SK-N-SH treated with all-trans-retinoic acid at 6 μM for 48 hours (cell line): Measurements from ENCODE around the gene CDIP1.

Experiments used
- ATAC-seq: fragments of 200-7000 bp; cut with Tn5 transposase; 3 replicates; pipeline ENCODE4 v1.9.1; 2020; ENCODE audit warnings: mild to moderate bottlenecking, moderate library complexity
- ARNTL ChIP-seq: fragments of 450-650 bp; formaldehyde crosslinking; IDR thresholded peaks from 2 replicates; pipeline ENCODE4 v1.5.0; 2020; ENCODE audit warnings: low read depth, mild to moderate bottlenecking, moderate library complexity, borderline replicate concordance
- BACH2 ChIP-seq: fragments of 250-450 bp; sonication (Bioruptor Pico); IDR thresholded peaks from 2 replicates; pipeline ENCODE4 v1.9.0; 2021; ENCODE audit warnings: mild to moderate bottlenecking, borderline replicate concordance
- CSDC2 ChIP-seq: fragments of 250-450 bp; sonication (Bioruptor Pico); IDR thresholded peaks from 2 replicates; pipeline ENCODE4 v1.5.0; 2020; ENCODE audit warnings: mild to moderate bottlenecking, moderate library complexity
- ESRRG ChIP-seq: fragments of 250-450 bp; sonication (Bioruptor Pico); IDR thresholded peaks from 2 replicates; pipeline ENCODE4 v1.6.1; 2021; ENCODE audit warnings: mild to moderate bottlenecking
- GLIS3 ChIP-seq: fragments of 250-450 bp; sonication (Bioruptor Pico); IDR thresholded peaks from 2 replicates; pipeline ENCODE4 v1.5.0; 2020; ENCODE audit warnings: mild to moderate bottlenecking, moderate library complexity
- ISL1 ChIP-seq: fragments of 250-450 bp; sonication (Bioruptor Pico); IDR thresholded peaks from 2 replicates; pipeline ENCODE4 v2.1.2; 2022; ENCODE audit warnings: mild to moderate bottlenecking, moderate library complexity
- OSR1 ChIP-seq: fragments of 250-450 bp; sonication (Bioruptor Pico); IDR thresholded peaks from 2 replicates; pipeline ENCODE4 v1.8.0; 2022; ENCODE audit warnings: moderate library complexity, mild to moderate bottlenecking, inconsistent platforms
- RARB ChIP-seq: fragments of 250-450 bp; sonication (Bioruptor Pico); IDR thresholded peaks from 2 replicates; pipeline ENCODE4 v1.8.0; 2021; ENCODE audit warnings: mild to moderate bottlenecking, moderate library complexity
- SNAI2 ChIP-seq: fragments of 250-450 bp; sonication (Bioruptor Pico); IDR thresholded peaks from 2 replicates; pipeline ENCODE4 v1.5.0; 2020; ENCODE audit warnings: mild to moderate bottlenecking, moderate library complexity
- TCF4 ChIP-seq: fragments of 250-450 bp; sonication (Bioruptor Pico); IDR thresholded peaks from 2 replicates; pipeline ENCODE4 v1.8.0; 2021; ENCODE audit warnings: mild to moderate bottlenecking, moderate library complexity, borderline replicate concordance
- ZC3H10 ChIP-seq: fragments of 250-450 bp; sonication (Bioruptor Pico); IDR thresholded peaks from 2 replicates; pipeline ENCODE4 v1.5.1; 2021; ENCODE audit warnings: mild to moderate bottlenecking, moderate library complexity
- ZFP3 ChIP-seq: fragments of 250-450 bp; sonication (Bioruptor Pico); IDR thresholded peaks from 2 replicates; pipeline ENCODE4 v1.5.0; 2020; ENCODE audit warnings: mild to moderate bottlenecking, moderate library complexity
- ZFP30 ChIP-seq: fragments of 450-650 bp; formaldehyde crosslinking; IDR thresholded peaks from 2 replicates; pipeline ENCODE4 v1.5.0; 2022; ENCODE audit warnings: mild to moderate bottlenecking, moderate library complexity
- ZNF565 ChIP-seq: fragments of 450-650 bp; formaldehyde crosslinking; conservative IDR thresholded peaks from 2 replicates; pipeline ENCODE4 v1.5.0; 2020; ENCODE audit warnings: low read depth, mild to moderate bottlenecking, moderate library complexity
- ZNF70 ChIP-seq: fragments of 450-650 bp; formaldehyde crosslinking; IDR thresholded peaks from 2 replicates; pipeline ENCODE4 v1.5.0; 2020; ENCODE audit warnings: mild to moderate bottlenecking, moderate library complexity
- ZNF8 ChIP-seq: fragments of 450-650 bp; formaldehyde crosslinking; IDR thresholded peaks from 2 replicates; pipeline ENCODE4 v1.5.0; 2020; ENCODE audit warnings: mild to moderate bottlenecking, moderate library complexity
- TF ChIP-seq, protein P1 (sequence below): fragments of 250-450 bp; sonication (Bioruptor Pico); IDR thresholded peaks from 2 replicates; pipeline ENCODE4 v1.8.0; 2021; ENCODE audit warnings: low read depth, mild to moderate bottlenecking, moderate library complexity, borderline replicate concordance
- TF ChIP-seq, protein P2 (sequence below): fragments of 250-450 bp; sonication (Bioruptor Pico); IDR thresholded peaks from 2 replicates; pipeline ENCODE4 v1.8.0; 2020; ENCODE audit warnings: mild to moderate bottlenecking, moderate library complexity, borderline replicate concordance
- TF ChIP-seq, protein P3 (sequence below): fragments of 250-450 bp; sonication (Bioruptor Pico); IDR thresholded peaks from 2 replicates; pipeline ENCODE4 v1.5.1; 2020; ENCODE audit warnings: low read depth, mild to moderate bottlenecking, moderate library complexity
- TF ChIP-seq, protein P4 (sequence below): fragments of 250-450 bp; sonication (Bioruptor Pico); IDR thresholded peaks from 2 replicates; pipeline ENCODE4 v1.5.1; 2021; ENCODE audit warnings: mild to moderate bottlenecking, moderate library complexity
- TF ChIP-seq, protein P5 (sequence below): fragments of 250-450 bp; sonication (Bioruptor Pico); IDR thresholded peaks from 2 replicates; pipeline ENCODE4 v1.5.0; 2020; ENCODE audit warnings: mild to moderate bottlenecking, moderate library complexity

CDIP1 gene

DNA sequence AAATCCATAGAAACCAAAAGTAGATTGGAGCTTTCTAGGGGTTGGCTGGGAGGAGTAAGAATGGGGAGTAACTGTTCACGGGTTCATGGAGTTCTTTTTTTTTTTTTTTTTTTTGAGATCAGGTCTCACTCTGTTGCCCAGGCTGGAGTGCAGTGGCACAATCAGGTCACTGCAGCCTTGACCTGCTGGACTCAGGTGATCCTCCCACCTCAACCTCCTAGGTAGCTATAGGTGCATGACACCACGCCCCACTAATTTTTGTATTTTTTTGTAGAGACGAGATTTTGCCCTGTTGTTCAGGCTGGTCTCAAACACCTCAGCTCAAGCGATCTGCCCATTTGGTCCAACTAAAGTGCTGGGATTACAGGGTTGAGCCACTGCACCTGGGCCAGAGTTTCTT is 65.7 kb downstream of the CDIP1 start (continued):
- TF ChIP-seq TCF4 (CRISPR knock-in tag): no peak
- TF ChIP-seq ZNF70: no peak
- TF ChIP-seq ESRRG (CRISPR knock-in tag): no peak
- TF ChIP-seq, protein P1, sequence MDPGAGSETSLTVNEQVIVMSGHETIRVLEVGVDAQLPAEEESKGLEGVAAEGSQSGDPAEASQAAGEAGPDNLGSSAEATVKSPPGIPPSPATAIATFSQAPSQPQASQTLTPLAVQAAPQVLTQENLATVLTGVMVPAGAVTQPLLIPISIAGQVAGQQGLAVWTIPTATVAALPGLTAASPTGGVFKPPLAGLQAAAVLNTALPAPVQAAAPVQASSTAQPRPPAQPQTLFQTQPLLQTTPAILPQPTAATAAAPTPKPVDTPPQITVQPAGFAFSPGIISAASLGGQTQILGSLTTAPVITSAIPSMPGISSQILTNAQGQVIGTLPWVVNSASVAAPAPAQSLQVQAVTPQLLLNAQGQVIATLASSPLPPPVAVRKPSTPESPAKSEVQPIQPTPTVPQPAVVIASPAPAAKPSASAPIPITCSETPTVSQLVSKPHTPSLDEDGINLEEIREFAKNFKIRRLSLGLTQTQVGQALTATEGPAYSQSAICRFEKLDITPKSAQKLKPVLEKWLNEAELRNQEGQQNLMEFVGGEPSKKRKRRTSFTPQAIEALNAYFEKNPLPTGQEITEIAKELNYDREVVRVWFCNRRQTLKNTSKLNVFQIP: no peak

DNA sequence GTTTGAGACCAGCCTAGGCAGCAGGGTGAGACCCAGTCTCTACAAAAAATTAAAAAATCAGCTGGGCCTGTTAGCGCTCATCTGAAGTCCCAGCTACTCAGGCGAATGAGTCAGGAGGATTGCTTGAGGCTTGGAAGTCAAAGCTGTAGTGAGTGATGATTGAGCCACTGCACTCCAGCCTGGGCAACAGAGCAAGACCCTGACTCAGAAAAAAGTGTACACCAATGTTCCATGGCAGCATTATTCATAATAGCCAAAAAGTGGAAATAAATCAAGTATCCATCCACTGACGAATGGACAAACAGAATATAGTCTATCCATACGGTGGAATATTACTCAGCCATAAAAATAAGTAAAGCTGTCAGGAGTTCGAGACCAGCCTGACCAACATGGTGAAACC is 66.7 kb downstream of the CDIP1 start:
- TF ChIP-seq BACH2: no peak
- TF ChIP-seq, protein P1: no peak
- TF ChIP-seq ISL1: no peak
- TF ChIP-seq ARNTL (CRISPR knock-in tag): no peak
- no peak for TF ChIP-seq ZNF565 (CRISPR knock-in tag)
- TF ChIP-seq, protein P2, sequence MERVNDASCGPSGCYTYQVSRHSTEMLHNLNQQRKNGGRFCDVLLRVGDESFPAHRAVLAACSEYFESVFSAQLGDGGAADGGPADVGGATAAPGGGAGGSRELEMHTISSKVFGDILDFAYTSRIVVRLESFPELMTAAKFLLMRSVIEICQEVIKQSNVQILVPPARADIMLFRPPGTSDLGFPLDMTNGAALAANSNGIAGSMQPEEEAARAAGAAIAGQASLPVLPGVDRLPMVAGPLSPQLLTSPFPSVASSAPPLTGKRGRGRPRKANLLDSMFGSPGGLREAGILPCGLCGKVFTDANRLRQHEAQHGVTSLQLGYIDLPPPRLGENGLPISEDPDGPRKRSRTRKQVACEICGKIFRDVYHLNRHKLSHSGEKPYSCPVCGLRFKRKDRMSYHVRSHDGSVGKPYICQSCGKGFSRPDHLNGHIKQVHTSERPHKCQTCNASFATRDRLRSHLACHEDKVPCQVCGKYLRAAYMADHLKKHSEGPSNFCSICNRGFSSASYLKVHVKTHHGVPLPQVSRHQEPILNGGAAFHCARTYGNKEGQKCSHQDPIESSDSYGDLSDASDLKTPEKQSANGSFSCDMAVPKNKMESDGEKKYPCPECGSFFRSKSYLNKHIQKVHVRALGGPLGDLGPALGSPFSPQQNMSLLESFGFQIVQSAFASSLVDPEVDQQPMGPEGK: no peak
- no peak for TF ChIP-seq ZFP3
- no peak for ATAC-seq

DNA sequence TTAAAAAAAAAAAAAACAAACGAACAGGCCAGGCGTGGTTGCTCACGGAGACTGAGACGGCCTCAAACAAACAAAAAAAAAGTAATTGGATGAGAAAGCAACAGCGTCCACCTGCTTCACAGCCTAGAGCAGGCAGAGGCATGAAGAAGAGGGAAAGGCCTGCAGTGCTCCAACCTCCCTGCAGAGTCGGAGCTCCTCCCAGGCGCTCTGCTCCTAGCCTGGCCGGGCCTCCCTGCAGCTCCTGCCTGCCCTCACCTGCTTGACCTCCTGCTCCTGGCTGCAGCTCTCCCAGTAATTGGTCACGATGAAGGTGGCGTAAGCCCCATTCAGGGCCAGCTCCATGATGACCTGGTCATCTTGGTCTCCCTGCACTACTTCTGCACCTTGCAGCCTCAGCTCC is 69.6 kb downstream of the CDIP1 start:
- no peak for ATAC-seq
- TF ChIP-seq ZNF565 (CRISPR knock-in tag) (no peak), GLIS3 (no peak), ZNF8 (CRISPR knock-in tag) (no peak), ZFP30 (CRISPR knock-in tag) (no peak), ARNTL (CRISPR knock-in tag) (no peak), ZNF70 (no peak), CSDC2 (no peak), ZFP3 (no peak), ESRRG (CRISPR knock-in tag) (no peak), BACH2 (no peak), OSR1 (CRISPR knock-in tag) (no peak), RARB (CRISPR knock-in tag) (no peak), ZC3H10 (CRISPR knock-in tag) (no peak), TCF4 (CRISPR knock-in tag) (no peak)
- TF ChIP-seq, protein P3, sequence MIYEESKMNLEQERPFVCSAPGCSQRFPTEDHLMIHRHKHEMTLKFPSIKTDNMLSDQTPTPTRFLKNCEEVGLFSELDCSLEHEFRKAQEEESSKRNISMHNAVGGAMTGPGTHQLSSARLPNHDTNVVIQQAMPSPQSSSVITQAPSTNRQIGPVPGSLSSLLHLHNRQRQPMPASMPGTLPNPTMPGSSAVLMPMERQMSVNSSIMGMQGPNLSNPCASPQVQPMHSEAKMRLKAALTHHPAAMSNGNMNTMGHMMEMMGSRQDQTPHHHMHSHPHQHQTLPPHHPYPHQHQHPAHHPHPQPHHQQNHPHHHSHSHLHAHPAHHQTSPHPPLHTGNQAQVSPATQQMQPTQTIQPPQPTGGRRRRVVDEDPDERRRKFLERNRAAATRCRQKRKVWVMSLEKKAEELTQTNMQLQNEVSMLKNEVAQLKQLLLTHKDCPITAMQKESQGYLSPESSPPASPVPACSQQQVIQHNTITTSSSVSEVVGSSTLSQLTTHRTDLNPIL (CRISPR knock-in tag): no peak
- TF ChIP-seq, protein P4, sequence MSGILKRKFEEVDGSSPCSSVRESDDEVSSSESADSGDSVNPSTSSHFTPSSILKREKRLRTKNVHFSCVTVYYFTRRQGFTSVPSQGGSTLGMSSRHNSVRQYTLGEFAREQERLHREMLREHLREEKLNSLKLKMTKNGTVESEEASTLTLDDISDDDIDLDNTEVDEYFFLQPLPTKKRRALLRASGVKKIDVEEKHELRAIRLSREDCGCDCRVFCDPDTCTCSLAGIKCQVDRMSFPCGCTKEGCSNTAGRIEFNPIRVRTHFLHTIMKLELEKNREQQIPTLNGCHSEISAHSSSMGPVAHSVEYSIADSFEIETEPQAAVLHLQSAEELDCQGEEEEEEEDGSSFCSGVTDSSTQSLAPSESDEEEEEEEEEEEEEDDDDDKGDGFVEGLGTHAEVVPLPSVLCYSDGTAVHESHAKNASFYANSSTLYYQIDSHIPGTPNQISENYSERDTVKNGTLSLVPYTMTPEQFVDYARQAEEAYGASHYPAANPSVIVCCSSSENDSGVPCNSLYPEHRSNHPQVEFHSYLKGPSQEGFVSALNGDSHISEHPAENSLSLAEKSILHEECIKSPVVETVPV (CRISPR knock-in tag): no peak
- TF ChIP-seq, protein P1: no peak

DNA sequence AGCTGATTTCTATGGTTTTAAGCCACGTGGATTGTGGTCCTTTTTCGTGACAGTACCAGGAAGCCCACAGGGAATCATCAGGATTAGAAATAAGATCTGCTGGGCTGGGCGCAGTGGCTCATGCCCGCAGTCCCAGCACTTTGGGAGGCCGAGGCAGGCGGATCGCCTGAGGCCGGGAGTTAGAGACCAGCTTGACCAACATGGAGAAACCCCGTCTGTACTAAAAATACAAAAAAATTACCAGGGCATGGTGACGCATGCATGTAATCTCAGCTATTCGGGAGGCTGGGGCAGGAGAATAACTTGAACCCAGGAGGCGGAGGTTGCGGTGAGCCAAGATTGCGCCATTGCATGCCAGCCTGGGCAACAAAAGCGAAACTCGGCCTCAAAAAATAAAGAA is 70.7 kb downstream of the CDIP1 start:
- ATAC-seq: no peak
- TF ChIP-seq TCF4 (CRISPR knock-in tag): no peak
- TF ChIP-seq OSR1 (CRISPR knock-in tag): no peak
- TF ChIP-seq SNAI2 (CRISPR knock-in tag): no peak
- no peak for TF ChIP-seq ARNTL (CRISPR knock-in tag)
- TF ChIP-seq, protein P5, sequence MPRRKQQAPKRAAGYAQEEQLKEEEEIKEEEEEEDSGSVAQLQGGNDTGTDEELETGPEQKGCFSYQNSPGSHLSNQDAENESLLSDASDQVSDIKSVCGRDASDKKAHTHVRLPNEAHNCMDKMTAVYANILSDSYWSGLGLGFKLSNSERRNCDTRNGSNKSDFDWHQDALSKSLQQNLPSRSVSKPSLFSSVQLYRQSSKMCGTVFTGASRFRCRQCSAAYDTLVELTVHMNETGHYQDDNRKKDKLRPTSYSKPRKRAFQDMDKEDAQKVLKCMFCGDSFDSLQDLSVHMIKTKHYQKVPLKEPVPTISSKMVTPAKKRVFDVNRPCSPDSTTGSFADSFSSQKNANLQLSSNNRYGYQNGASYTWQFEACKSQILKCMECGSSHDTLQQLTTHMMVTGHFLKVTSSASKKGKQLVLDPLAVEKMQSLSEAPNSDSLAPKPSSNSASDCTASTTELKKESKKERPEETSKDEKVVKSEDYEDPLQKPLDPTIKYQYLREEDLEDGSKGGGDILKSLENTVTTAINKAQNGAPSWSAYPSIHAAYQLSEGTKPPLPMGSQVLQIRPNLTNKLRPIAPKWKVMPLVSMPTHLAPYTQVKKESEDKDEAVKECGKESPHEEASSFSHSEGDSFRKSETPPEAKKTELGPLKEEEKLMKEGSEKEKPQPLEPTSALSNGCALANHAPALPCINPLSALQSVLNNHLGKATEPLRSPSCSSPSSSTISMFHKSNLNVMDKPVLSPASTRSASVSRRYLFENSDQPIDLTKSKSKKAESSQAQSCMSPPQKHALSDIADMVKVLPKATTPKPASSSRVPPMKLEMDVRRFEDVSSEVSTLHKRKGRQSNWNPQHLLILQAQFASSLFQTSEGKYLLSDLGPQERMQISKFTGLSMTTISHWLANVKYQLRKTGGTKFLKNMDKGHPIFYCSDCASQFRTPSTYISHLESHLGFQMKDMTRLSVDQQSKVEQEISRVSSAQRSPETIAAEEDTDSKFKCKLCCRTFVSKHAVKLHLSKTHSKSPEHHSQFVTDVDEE (CRISPR knock-in tag): no peak
- no peak for TF ChIP-seq CSDC2
- no peak for TF ChIP-seq ZC3H10 (CRISPR knock-in tag)
- TF ChIP-seq, protein P1: no peak
- TF ChIP-seq ZNF70: no peak
